Fibroblast of upper back skin (primary cell): ENCODE results near the gene SLC2A1.

ENCODE experiments used
- DNase-seq: peaks from one replicate; pipeline ENCODE4 v3.0.0-alpha.2; 2013

The SLC2A1 gene

GRCh38 chr1:42958488-42959319, at the start of gene SLC2A1:
Gene SLC2A1, minus strand, starts transcription at chr1:42958868. Its CDS starts 217 bp downstream, at chr1:42958651.
- peak; percentile 96 for DNase-seq

GRCh38 chr1:43007377-43008114, 48.9 kb upstream of the SLC2A1 start:
- no peak for DNase-seq

- no peak for DNase-seq
These were observed 47.0 kb upstream of the SLC2A1 start for GRCh38 chr1:43005460-43006361.

- no peak for DNase-seq
These were observed 46.2 kb upstream of the SLC2A1 start for GRCh38 chr1:43004587-43005459.

GRCh38 chr1:43002766-43003165, 44.1 kb upstream of the SLC2A1 start:
- DNase-seq: no peak

- no peak for DNase-seq
These were observed 43.4 kb upstream of the SLC2A1 start for GRCh38 chr1:43002116-43002515.

- DNase-seq: no peak
These were observed 42.8 kb upstream of the SLC2A1 start for GRCh38 chr1:43001434-43001833.

GRCh38 chr1:43000271-43000670, 41.6 kb upstream of the SLC2A1 start:
- DNase-seq: no peak

- DNase-seq: peak; percentile 57
These were observed 40.6 kb upstream of the SLC2A1 start for GRCh38 chr1:42999308-42999707.

GRCh38 chr1:42998386-42998785, 39.7 kb upstream of the SLC2A1 start:
- DNase-seq: peak; percentile 51

- no peak for DNase-seq
These were observed 37.8 kb upstream of the SLC2A1 start for GRCh38 chr1:42996384-42996970.

- no peak for DNase-seq
These were observed 35.0 kb upstream of the SLC2A1 start for GRCh38 chr1:42993502-42994136.

- DNase-seq: no peak
These were observed 33.4 kb upstream of the SLC2A1 start for GRCh38 chr1:42992054-42992571.

- DNase-seq: no peak
These were observed 32.2 kb upstream of the SLC2A1 start for GRCh38 chr1:42990757-42991346.

- DNase-seq: no peak
These were observed 25.0 kb upstream of the SLC2A1 start for GRCh38 chr1:42983693-42984092.

- DNase-seq: peak; percentile 43
These were observed 24.6 kb upstream of the SLC2A1 start for GRCh38 chr1:42983253-42983652.

- no peak for DNase-seq
These were observed 24.0 kb upstream of the SLC2A1 start for GRCh38 chr1:42982641-42983040.

GRCh38 chr1:42981871-42982270, 23.2 kb upstream of the SLC2A1 start:
- DNase-seq: no peak

- no peak for DNase-seq
These were observed 22.7 kb upstream of the SLC2A1 start for GRCh38 chr1:42981255-42981805.
